MM.1S (cell line): Measurements from ENCODE around the gene MIOX.

Experiments used
- CTCF ChIP-seq: fragments of 300-600 bp; sonication (generic); IDR thresholded peaks from 2 replicates; pipeline ENCODE4 v1.5.1; 2016; ENCODE audit warnings: antibody characterized with exemption, low read length, mixed read lengths
- EZH2 ChIP-seq: fragments of 300-600 bp; sonication (generic); optimal IDR thresholded peaks from 2 replicates; pipeline ENCODE3; 2017; ENCODE audit warnings: low read depth, mild to moderate bottlenecking, antibody characterized with exemption, low read length, mixed read lengths
- EZH2phosphoT487 ChIP-seq: fragments of 300-600 bp; sonication (generic); IDR thresholded peaks from 2 replicates; pipeline ENCODE4 v1.6.1; 2018; ENCODE audit warnings: antibody characterized with exemption, low read length

DNA sequence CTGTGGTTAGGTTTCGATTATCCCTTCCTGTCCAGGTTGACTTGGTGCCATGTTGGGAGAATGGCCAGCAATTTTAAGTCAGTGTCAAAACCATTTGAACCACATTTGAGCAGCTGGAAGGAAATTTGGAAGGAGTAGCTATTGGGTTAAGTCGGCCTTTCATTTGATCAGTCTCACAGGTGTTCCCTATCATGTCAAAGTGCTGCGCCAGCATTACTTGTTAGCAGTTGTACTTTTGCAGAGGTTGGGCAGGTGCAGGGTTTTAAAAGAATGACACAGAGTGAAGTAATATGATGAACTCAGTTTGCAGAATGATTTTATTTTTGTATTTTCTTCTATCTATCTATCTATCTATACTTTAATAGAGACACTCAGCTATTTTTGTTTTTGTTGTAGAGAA is 49.6 kb downstream of the MIOX start:
- TF ChIP-seq EZH2, result no peak
- no peak for TF ChIP-seq CTCF
- no peak for TF ChIP-seq EZH2phosphoT487
